Activated B cell treated with CpG ODN at 0.5 μM for 24 hours (primary cell): ENCODE measurements around the gene TCF7. TPM values are rescaled to one million over a fixed set of nuclear protein-coding genes. Genes with fewer than 3 reads are reported as not detected.

Experiments
- ATAC-seq: fragments of 200-7000 bp; cut with Tn5 transposase; one replicate; pipeline ENCODE4 v1.10.0; 2021; ENCODE audit warnings: low read depth, mild to moderate bottlenecking, moderate library complexity
- CTCF ChIA-PET: fragments of 350-600 bp; sonication (Branson Sonifier 250); formaldehyde crosslinking; loops from one replicate; lab custom pipeline; 2021; ENCODE audit warnings: antibody characterized with exemption; lab: Charles Lee
- POLR2A ChIA-PET: fragments of 350-600 bp; sonication (Branson Sonifier 250); formaldehyde crosslinking; loops from one replicate; lab custom pipeline; 2021; ENCODE audit warnings: antibody characterized with exemption; lab: Charles Lee
- DNase-seq: peaks from one replicate; pipeline ENCODE4 v3.0.0; 2022
- H3K27ac Mint-ChIP-seq: one replicate; pipeline ENCODE4 v1.8.0; 2020; ENCODE audit warnings: mixed read lengths
- H3K27me3 Mint-ChIP-seq: one replicate; pipeline ENCODE4 v1.8.0; 2021; ENCODE audit warnings: mixed read lengths
- H3K36me3 Mint-ChIP-seq: one replicate; pipeline ENCODE4 v1.8.0; 2021; ENCODE audit warnings: low read depth, mixed read lengths
- H3K4me1 Mint-ChIP-seq: one replicate; pipeline ENCODE4 v1.8.0; 2021; ENCODE audit warnings: mixed read lengths
- H3K4me3 Mint-ChIP-seq: one replicate; pipeline ENCODE4 v1.8.0; 2020; ENCODE audit warnings: mild to moderate bottlenecking, mixed read lengths
- H3K9me3 Mint-ChIP-seq: one replicate; pipeline ENCODE4 v1.8.0; 2020; ENCODE audit warnings: mixed read lengths
- intact Hi-C: fragments of 100-400 bp; cut with micrococcal nuclease; formaldehyde crosslinking; loops from one replicate; pipeline ENCODE4 v1.15.1; 2024
- total RNA-seq: library from RNA; stranded (reverse); gene quantifications from 2 replicates; pipeline ENCODE4 v1.2.3, GENCODE V29; 2022
- TF ChIP-seq, protein P1 (sequence below): fragments of 200-600 bp; IDR thresholded peaks from one replicate; pipeline ENCODE4 v1.8.0; 2022; ENCODE audit warnings: antibody characterized with exemption, mild to moderate bottlenecking

Gene TCF7
- total RNA-seq, 1 donor from 2014 or later, result 15.8 TPM

DNA sequence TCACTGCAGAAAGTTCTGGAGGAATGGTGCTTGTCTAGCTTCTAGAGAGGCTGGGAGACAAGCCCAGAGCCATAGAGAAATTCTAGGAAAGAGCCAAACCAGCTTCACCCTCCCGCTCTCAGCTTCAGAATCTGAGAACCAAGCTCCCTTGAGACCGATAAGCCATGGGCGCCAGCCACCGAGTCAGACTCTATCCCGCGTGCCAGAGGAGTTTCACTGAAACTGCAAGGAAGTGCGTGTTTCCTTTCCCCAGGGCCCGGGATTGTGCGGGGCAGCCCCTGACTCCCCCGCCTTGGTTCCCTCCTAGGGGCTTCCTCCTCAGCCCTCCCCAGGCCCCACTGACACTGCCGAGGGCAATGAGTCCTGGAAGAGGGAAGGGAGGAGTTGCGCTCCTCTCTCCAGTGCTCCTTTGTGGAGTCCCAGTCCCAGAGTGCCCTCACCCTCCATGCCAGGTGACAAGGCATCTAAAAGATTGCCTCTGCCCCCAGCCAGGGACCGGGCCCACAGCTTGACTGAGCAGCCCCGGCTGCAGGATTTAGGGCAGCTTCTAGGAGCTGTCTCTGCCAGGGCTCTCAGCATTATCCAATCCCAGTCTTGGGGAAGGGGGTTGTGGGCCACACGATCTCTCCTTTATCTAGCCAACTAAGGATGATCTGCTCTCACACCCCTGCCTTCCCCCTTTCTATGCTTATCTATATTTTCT lies 18.4 kb upstream of the TCF7 start:
- TF ChIP-seq, protein P1, sequence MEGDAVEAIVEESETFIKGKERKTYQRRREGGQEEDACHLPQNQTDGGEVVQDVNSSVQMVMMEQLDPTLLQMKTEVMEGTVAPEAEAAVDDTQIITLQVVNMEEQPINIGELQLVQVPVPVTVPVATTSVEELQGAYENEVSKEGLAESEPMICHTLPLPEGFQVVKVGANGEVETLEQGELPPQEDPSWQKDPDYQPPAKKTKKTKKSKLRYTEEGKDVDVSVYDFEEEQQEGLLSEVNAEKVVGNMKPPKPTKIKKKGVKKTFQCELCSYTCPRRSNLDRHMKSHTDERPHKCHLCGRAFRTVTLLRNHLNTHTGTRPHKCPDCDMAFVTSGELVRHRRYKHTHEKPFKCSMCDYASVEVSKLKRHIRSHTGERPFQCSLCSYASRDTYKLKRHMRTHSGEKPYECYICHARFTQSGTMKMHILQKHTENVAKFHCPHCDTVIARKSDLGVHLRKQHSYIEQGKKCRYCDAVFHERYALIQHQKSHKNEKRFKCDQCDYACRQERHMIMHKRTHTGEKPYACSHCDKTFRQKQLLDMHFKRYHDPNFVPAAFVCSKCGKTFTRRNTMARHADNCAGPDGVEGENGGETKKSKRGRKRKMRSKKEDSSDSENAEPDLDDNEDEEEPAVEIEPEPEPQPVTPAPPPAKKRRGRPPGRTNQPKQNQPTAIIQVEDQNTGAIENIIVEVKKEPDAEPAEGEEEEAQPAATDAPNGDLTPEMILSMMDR, result no peak
- Mint-ChIP-seq H3K27ac (no peak overlapping the region), H3K9me3 (no peaks in the 10 kb centered on the region)

DNA sequence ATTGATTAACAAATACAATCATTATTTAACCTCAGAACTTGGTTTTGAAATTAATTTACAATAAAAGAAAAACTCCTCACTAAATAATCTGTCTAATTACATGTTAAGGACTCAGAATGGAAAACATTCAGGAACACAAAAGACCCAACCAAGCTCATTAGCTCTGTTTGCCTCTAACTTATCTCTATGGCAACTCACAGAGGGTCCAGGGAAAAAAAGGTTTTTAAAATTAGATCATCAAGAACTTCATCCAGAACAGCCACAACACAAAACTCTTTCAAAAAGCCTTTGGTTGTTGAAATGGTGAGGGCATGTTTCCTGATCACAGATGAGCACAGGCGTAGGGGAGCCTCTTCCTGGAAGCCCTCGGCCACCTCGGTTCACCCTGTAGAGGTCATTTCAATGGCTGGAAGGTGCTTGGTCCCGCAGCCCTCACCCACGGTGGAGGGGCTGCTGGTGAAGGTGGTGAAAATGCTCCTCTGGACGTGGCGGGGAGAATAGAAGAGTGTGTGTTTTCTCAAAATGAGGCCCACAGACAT lies 17.2 kb upstream of the TCF7 start:
- Mint-ChIP-seq H3K9me3 (no peaks in the 10 kb centered on the region), H3K27me3 (no peaks in the 10 kb centered on the region), H3K4me3 (no peak overlapping the region), H3K36me3 (no peaks in the 10 kb centered on the region), H3K4me1 (peaks cover 38% of the 10 kb centered on the region), H3K27ac (no peak overlapping the region)
- intact Hi-C loops, result no loop called here
- POLR2A ChIA-PET, result interaction anchor here (1.3 kb wide), 1 partner anchor 44 kb away, joined by 3 read pairs; no protein-coding TSS in a partner anchor
- DNase-seq (no peak), ATAC-seq (no peak)
- CTCF ChIA-PET, result no interaction called here
- TF ChIP-seq, protein P1, result no peak

More for the DNA sequence above, 18.4 kb upstream of the TCF7 start:
- Mint-ChIP-seq H3K4me3 (no peak overlapping the region), H3K27me3 (no peaks in the 10 kb centered on the region), H3K36me3 (no peaks in the 10 kb centered on the region), H3K4me1 (peaks cover 37% of the 10 kb centered on the region)
- intact Hi-C loops, result no loop called here
- no peak for DNase-seq
- no peak for ATAC-seq
- POLR2A ChIA-PET, result interaction anchor here (0.7 to 1.3 kb wide), 2 partner anchors 9 to 45 kb away, joined by 3 read pairs; no protein-coding TSS in a partner anchor
- CTCF ChIA-PET, result no interaction called here

DNA sequence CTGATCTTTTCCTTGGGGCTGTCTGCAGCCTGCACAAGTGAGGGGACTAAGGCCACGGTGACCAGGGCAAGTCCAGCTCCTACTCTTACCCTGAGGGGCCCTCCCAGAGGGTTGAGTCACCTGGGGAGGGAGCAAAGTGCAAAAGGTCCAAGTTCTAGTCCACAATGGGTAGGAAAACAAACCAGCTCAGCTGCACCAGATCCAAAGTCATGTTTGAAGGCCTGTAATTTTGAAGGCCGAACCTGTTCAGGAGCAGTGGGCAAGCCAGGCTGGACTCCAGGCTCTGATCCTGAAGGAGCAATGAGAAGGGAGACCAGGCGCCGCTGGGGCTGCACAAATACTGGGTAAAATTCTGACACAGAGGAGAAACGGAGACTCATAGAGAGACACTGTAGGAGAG lies 15.8 kb upstream of the TCF7 start:
- no peaks in the 10 kb centered on the region for H3K36me3 Mint-ChIP-seq
- intact Hi-C loops, result no loop called here
- CTCF ChIA-PET, result interaction anchor here (0.8 kb wide), 1 partner anchor 26 kb away, joined by 3 read pairs; no protein-coding TSS in a partner anchor
- H3K27me3 Mint-ChIP-seq, result no peaks in the 10 kb centered on the region
- H3K4me1 Mint-ChIP-seq, result peaks cover 45% of the 10 kb centered on the region
- ATAC-seq (no peak), DNase-seq (no peak)
- POLR2A ChIA-PET, result interaction anchor here (4.0 to 4.9 kb wide), 3 partner anchors 14 to 41 kb away, joined by 30 to 71 read pairs (median 61); partner anchors contain the start of gene TCF7
- no peaks in the 10 kb centered on the region for H3K9me3 Mint-ChIP-seq
- H3K27ac Mint-ChIP-seq, result peak overlapping the region; percentile 99
- TF ChIP-seq, protein P1, result no peak
- peak overlapping the region; percentile 2 for H3K4me3 Mint-ChIP-seq

DNA sequence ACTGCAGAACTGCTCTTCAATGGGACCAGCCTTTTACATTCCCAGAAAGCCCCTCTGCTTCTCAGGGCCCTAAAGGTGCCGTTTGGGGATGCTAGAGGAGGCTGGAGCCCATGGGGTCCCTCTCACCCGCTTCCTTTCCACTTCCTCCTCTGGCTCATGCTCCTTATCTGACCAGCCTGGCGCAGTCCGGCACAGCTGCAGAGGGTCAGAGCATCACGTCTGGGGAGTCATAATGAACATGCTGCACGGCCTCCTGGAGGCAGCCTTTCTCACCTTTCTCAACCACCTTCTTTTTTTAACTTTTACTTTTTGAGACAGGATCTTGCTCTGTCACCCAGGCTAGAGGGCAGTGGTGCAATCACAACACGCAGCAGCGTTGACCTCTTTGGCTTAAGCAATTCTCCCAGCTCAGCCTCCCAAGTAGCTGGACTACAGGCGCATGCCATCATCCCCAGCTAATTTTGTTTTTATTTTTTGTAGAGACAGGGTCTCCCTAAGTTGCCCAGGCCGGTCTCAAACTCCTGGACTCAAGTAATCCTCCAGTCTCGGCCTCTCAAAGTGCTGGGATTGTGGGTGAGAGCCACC lies 15.1 kb upstream of the TCF7 start:
- ChIA-PET CTCF (interaction anchor here (0.7 to 4.2 kb wide), 6 partner anchors 14 to 137 kb away, joined by 3 to 51 read pairs (median 6); partner anchors contain the start of gene TCF7), POLR2A (interaction anchor here (0.5 to 4.9 kb wide), 26 partner anchors 13 to 1136 kb away, joined by 3 to 71 read pairs (median 4); partner anchors contain the start of genes AFF4, PPP2CA, SKP1 and TCF7)
- H3K4me3 Mint-ChIP-seq, result peak overlapping the region; percentile 81
- no peak for DNase-seq
- TF ChIP-seq, protein P1, result no peak
- ATAC-seq, result no peak
- intact Hi-C loops, result no loop called here
- H3K9me3 Mint-ChIP-seq, result no peaks in the 10 kb centered on the region
- peaks cover 50% of the 10 kb centered on the region for H3K4me1 Mint-ChIP-seq
- peak overlapping the region; percentile 99 for H3K27ac Mint-ChIP-seq
- no peaks in the 10 kb centered on the region for H3K36me3 Mint-ChIP-seq
- H3K27me3 Mint-ChIP-seq, result no peaks in the 10 kb centered on the region
